SK-N-SH (cell line): ENCODE data around the gene CCDC60.

ENCODE experiments used
- ELF1 ChIP-seq: IDR thresholded peaks from 2 replicates; pipeline ENCODE4 v1.4.0; 2012
- EP300 ChIP-seq, 2 experiments: IDR thresholded peaks; 2 replicates each; pipeline versions ENCODE4 v1.4.0 to v1.6.1; 2012; ENCODE audit warnings: borderline replicate concordance in 1 of 2, low read depth in 1 of 2, low read length in 1 of 2
- GABPA ChIP-seq: IDR thresholded peaks from 2 replicates; pipeline ENCODE4 v1.4.0; 2012; ENCODE audit warnings: low read depth, mild to moderate bottlenecking
- JUND ChIP-seq: IDR thresholded peaks from 2 replicates; pipeline ENCODE4 v1.4.0; 2012
- POLR2AphosphoS5 ChIP-seq: IDR thresholded peaks from 2 replicates; pipeline ENCODE4 v1.6.1; 2012; ENCODE audit warnings: low read depth, low read length
- RAD21 ChIP-seq: IDR thresholded peaks from 2 replicates; pipeline ENCODE4 v1.6.1; 2012; ENCODE audit warnings: mild to moderate bottlenecking, low read length
- RFX5 ChIP-seq: IDR thresholded peaks from 2 replicates; pipeline ENCODE4 v1.6.1; 2012; ENCODE audit warnings: mild to moderate bottlenecking, improper control_type of control experiment, low read length
- RXRA ChIP-seq: IDR thresholded peaks from 2 replicates; pipeline ENCODE4 v1.4.0; 2012; ENCODE audit warnings: low read depth, mild to moderate bottlenecking, borderline replicate concordance
- USF2 ChIP-seq: fragments of 150-350 bp; IDR thresholded peaks from 2 replicates; pipeline ENCODE4 v1.6.1; 2017; ENCODE audit warnings: antibody characterized with exemption, low read length, low read depth, borderline replicate concordance
- TF ChIP-seq, protein P1 (sequence below): fragments of 200-600 bp; sonication (generic); IDR thresholded peaks from 2 replicates; pipeline ENCODE4 v1.6.1; 2017; ENCODE audit warnings: antibody characterized with exemption, mild to moderate bottlenecking, moderate library complexity

DNA sequence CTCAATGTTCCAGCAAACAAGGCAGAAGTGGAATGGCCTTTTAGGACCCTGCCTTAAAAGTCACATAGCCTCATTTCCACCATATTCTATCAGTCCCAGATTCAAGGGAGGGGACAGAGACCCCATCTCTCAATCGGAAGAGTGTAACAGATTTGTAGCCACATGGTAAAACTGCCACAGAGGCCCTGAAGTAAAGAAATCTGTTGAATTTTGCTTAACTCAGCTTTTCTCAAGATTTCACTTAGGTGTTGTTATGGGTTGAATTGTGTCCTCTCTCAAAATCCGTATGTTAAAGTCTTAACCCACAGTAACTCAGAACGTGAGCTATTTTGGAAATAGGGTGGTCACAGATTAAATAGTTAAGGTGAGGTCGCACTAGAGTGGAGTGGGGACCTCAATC is 22.7 kb upstream of the CCDC60 start:
- TF ChIP-seq EP300 (IDR thresholded peaks at IDR 0.05; ENCODE audit: borderline replicate concordance in 1 of 2, low read depth in 1 of 2, low read length in 1 of 2), result no peak
- TF ChIP-seq, protein P1, sequence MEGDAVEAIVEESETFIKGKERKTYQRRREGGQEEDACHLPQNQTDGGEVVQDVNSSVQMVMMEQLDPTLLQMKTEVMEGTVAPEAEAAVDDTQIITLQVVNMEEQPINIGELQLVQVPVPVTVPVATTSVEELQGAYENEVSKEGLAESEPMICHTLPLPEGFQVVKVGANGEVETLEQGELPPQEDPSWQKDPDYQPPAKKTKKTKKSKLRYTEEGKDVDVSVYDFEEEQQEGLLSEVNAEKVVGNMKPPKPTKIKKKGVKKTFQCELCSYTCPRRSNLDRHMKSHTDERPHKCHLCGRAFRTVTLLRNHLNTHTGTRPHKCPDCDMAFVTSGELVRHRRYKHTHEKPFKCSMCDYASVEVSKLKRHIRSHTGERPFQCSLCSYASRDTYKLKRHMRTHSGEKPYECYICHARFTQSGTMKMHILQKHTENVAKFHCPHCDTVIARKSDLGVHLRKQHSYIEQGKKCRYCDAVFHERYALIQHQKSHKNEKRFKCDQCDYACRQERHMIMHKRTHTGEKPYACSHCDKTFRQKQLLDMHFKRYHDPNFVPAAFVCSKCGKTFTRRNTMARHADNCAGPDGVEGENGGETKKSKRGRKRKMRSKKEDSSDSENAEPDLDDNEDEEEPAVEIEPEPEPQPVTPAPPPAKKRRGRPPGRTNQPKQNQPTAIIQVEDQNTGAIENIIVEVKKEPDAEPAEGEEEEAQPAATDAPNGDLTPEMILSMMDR, result no peak
- no peak for TF ChIP-seq ELF1
- TF ChIP-seq RXRA, result no peak
- TF ChIP-seq POLR2AphosphoS5, result no peak
- TF ChIP-seq RAD21, result no peak
- TF ChIP-seq USF2, result no peak
- no peak for TF ChIP-seq JUND
- TF ChIP-seq RFX5, result no peak
- no peak for TF ChIP-seq GABPA
